H9 (cell line): ENCODE data around the gene GALNT7. TPM values are rescaled to one million over a fixed set of nuclear protein-coding genes. Genes with fewer than 3 reads are reported as not detected.

Experiments
- DNase-seq: peaks from one replicate; pipeline ENCODE4 v3.0.0-alpha.2; 2017
- H2AFZ ChIP-seq: one replicate; pipeline ENCODE4 v1.6.1; 2013; ENCODE audit warnings: mild to moderate bottlenecking, low read length, control low read depth, moderate library complexity
- H2AK5ac ChIP-seq: 2 replicates; pipeline ENCODE4 v1.6.1; 2013; ENCODE audit warnings: low read length, control low read depth, mixed read lengths; ENCODE audit not compliant: insufficient read length
- H2BK120ac ChIP-seq: one replicate; pipeline ENCODE4 v1.6.1; 2013; ENCODE audit warnings: low read depth, mild to moderate bottlenecking, low read length, control low read depth, inconsistent platforms; ENCODE audit not compliant: poor library complexity, severe bottlenecking
- H2BK12ac ChIP-seq: 2 replicates; pipeline ENCODE4 v1.6.1; 2013; ENCODE audit warnings: low read length, control low read depth, mixed read lengths, low read depth; ENCODE audit not compliant: insufficient read length
- H2BK15ac ChIP-seq: 2 replicates; pipeline ENCODE4 v1.6.1; 2013; ENCODE audit warnings: low read depth, low read length, control low read depth
- H2BK20ac ChIP-seq: one replicate; pipeline ENCODE4 v1.6.1; 2013; ENCODE audit warnings: low read depth, mild to moderate bottlenecking, low read length, control low read depth, inconsistent platforms; ENCODE audit not compliant: poor library complexity, severe bottlenecking
- H2BK5ac ChIP-seq: 2 replicates; pipeline ENCODE4 v1.6.1; 2013; ENCODE audit warnings: low read length, control low read depth, mixed read lengths; ENCODE audit not compliant: insufficient read length
- H3K14ac ChIP-seq: 2 replicates; pipeline ENCODE4 v1.6.1; 2013; ENCODE audit warnings: low read length, control low read depth; ENCODE audit not compliant: insufficient read depth
- H3K18ac ChIP-seq: 2 replicates; pipeline ENCODE4 v1.6.1; 2013; ENCODE audit warnings: low read depth, mild to moderate bottlenecking, mixed read lengths, low read length, control low read depth; ENCODE audit not compliant: insufficient read length
- H3K23ac ChIP-seq: 2 replicates; pipeline ENCODE4 v1.6.1; 2013; ENCODE audit warnings: low read length, control low read depth, mixed read lengths, low read depth; ENCODE audit not compliant: insufficient read length
- H3K23me2 ChIP-seq: 2 replicates; pipeline ENCODE4 v1.6.1; 2013; ENCODE audit warnings: low read depth, mild to moderate bottlenecking, mixed read lengths, low read length, control low read depth; ENCODE audit not compliant: insufficient read length, poor library complexity, severe bottlenecking
- H3K27ac ChIP-seq: 2 replicates; pipeline ENCODE4 v1.5.1; 2013; ENCODE audit warnings: low read length, control low read depth, mixed read lengths, low read depth; ENCODE audit not compliant: insufficient read length
- H3K27me3 ChIP-seq: 2 replicates; pipeline ENCODE4 v1.6.1; 2013; ENCODE audit warnings: low read length, control low read depth, inconsistent platforms; ENCODE audit not compliant: insufficient read depth
- H3K4ac ChIP-seq: 2 replicates; pipeline ENCODE4 v1.6.1; 2013; ENCODE audit warnings: low read depth, mild to moderate bottlenecking, control low read depth, inconsistent platforms, low read length, moderate library complexity
- H3K4me1 ChIP-seq: 2 replicates; pipeline ENCODE4 v1.6.1; 2013; ENCODE audit warnings: low read length, control low read depth, inconsistent platforms; ENCODE audit not compliant: insufficient read depth
- H3K4me2 ChIP-seq: 2 replicates; pipeline ENCODE4 v1.6.1; 2013; ENCODE audit warnings: low read length, control low read depth, mixed read lengths; ENCODE audit not compliant: insufficient read length, insufficient read depth
- H3K56ac ChIP-seq: 2 replicates; pipeline ENCODE4 v1.6.1; 2013; ENCODE audit warnings: low read depth, mild to moderate bottlenecking, mixed read lengths, low read length, control low read depth; ENCODE audit not compliant: insufficient read length
- H3K79me1 ChIP-seq: 2 replicates; pipeline ENCODE4 v1.6.1; 2013; ENCODE audit warnings: low read depth, mild to moderate bottlenecking, moderate library complexity, low read length, control low read depth, inconsistent platforms; ENCODE audit not compliant: insufficient read depth, poor library complexity, severe bottlenecking
- H3K79me2 ChIP-seq: 2 replicates; pipeline ENCODE4 v1.6.1; 2013; ENCODE audit warnings: low read length, control low read depth, inconsistent platforms; ENCODE audit not compliant: insufficient read depth
- H3K9ac ChIP-seq: 2 replicates; pipeline ENCODE4 v1.6.1; 2013; ENCODE audit warnings: low read length, control low read depth, mixed read lengths; ENCODE audit not compliant: insufficient read length; ENCODE audit errors: extremely low read depth
- H3K9me3 ChIP-seq: one replicate; pipeline ENCODE4 v1.6.1; 2013; ENCODE audit warnings: low read depth, low read length, inconsistent platforms; ENCODE audit not compliant: control insufficient read depth
- H3T11ph ChIP-seq: one replicate; pipeline ENCODE4 v1.6.1; 2013; ENCODE audit warnings: mild to moderate bottlenecking, low read length, control low read depth, inconsistent platforms
- H4K20me1 ChIP-seq: one replicate; pipeline ENCODE4 v1.6.1; 2013; ENCODE audit not compliant: control insufficient read depth, insufficient read length, insufficient read depth
- H4K5ac ChIP-seq: 2 replicates; pipeline ENCODE4 v1.6.1; 2013; ENCODE audit warnings: low read depth, mild to moderate bottlenecking, mixed read lengths, low read length, control low read depth; ENCODE audit not compliant: insufficient read length
- H4K8ac ChIP-seq: replicated peaks from 2 replicates; pipeline ENCODE4 v1.6.1; 2013; ENCODE audit warnings: low read length, control low read depth, mixed read lengths, low read depth; ENCODE audit not compliant: insufficient read length
- H4K91ac ChIP-seq: 2 replicates; pipeline ENCODE4 v1.6.1; 2013; ENCODE audit warnings: low read depth, mild to moderate bottlenecking, moderate library complexity, mixed read lengths, low read length, control low read depth; ENCODE audit not compliant: insufficient read length
- H3K27ac Mint-ChIP-seq, 3 experiments: 2 replicates in 2 of 3; 3 replicates in 1 of 3; pipeline ENCODE4 v1.8.0; 2020 to 2021; ENCODE audit warnings: mixed read lengths in 3 of 3, mild to moderate bottlenecking in 1 of 3, moderate library complexity in 1 of 3
- H3K27me3 Mint-ChIP-seq: 2 replicates; pipeline ENCODE4 v1.8.0; 2021; ENCODE audit warnings: low read depth, mild to moderate bottlenecking, moderate library complexity, mixed read lengths
- H3K36me3 Mint-ChIP-seq, 3 experiments: 2 replicates in 2 of 3; 3 replicates in 1 of 3; pipeline ENCODE4 v1.8.0; 2020 to 2021; ENCODE audit warnings: low read depth in 3 of 3, mixed read lengths in 3 of 3; ENCODE audit not compliant: insufficient read depth in 1 of 3
- H3K4me1 Mint-ChIP-seq, 2 experiments: 2 replicates each; pipeline ENCODE4 v1.8.0; 2020; ENCODE audit warnings: mixed read lengths in 2 of 2
- H3K4me3 Mint-ChIP-seq, 2 experiments: 2 replicates in 1 of 2; 3 replicates in 1 of 2; pipeline ENCODE4 v1.8.0; 2020 to 2021; ENCODE audit warnings: mild to moderate bottlenecking in 2 of 2, mixed read lengths in 2 of 2, moderate library complexity in 1 of 2
- H3K9me3 Mint-ChIP-seq, 2 experiments: 2 replicates in 1 of 2; 3 replicates in 1 of 2; pipeline ENCODE4 v1.8.0; 2020; ENCODE audit warnings: mild to moderate bottlenecking in 2 of 2, mixed read lengths in 2 of 2, moderate library complexity in 1 of 2
- CTCF ChIP-seq: fragments of 200-600 bp; sonication (generic); conservative IDR thresholded peaks from 3 replicates; pipeline ENCODE4 v1.8.0; 2021; ENCODE audit warnings: antibody characterized with exemption, mild to moderate bottlenecking
- WGBS: extraction: QIAGEN DNeasy Blood & Tissue Kit; methylation state at CpG from one replicate; pipeline ENCODE4 v1.1.7; 2013; ENCODE audit warnings: missing lambda C conversion rate, low lambda C conversion rate, mixed read lengths; ENCODE audit not compliant: insufficient read length; ENCODE audit errors: extremely low coverage; 5-methylcytosine and 5-hydroxymethylcytosine counted together
- total RNA-seq: library from RNA; stranded (reverse); gene quantifications from 2 replicates; pipeline ENCODE4 v1.2.1, GENCODE V29; 2021

The GALNT7 gene
- total RNA-seq, 1 experiment from 2014 or later, result 57.3 TPM

- Histone ChIP-seq H2BK5ac (no peak overlapping the region), H3K27ac (no peak overlapping the region), H4K8ac (no peak overlapping the region), H3K4ac (no peak overlapping the region), H3K4me1 (no peaks in the 10 kb centered on the region; the same call in 1 of the 2 replicates), H3K79me1 (peaks cover 6% of the 10 kb centered on the region), H3K18ac (no peak overlapping the region), H2BK15ac (no peak overlapping the region), H2BK12ac (no peak overlapping the region), H3K4me2 (no peak overlapping the region), H3K9me3 (no peaks in the 10 kb centered on the region), H2BK20ac (no peak overlapping the region), H3K14ac (no peak overlapping the region), H3K79me2 (peaks cover 4% of the 10 kb centered on the region; the same call in 1 of the 2 replicates), H2AK5ac (no peak overlapping the region), H3K9ac (no peak overlapping the region), H3K23me2 (no peaks in the 10 kb centered on the region), H3T11ph (no peak overlapping the region), H4K91ac (no peak overlapping the region), H3K56ac (no peak overlapping the region), H3K27me3 (no peaks in the 10 kb centered on the region), H2BK120ac (no peak overlapping the region), H3K23ac (no peak overlapping the region), H4K5ac (no peak overlapping the region), H2AFZ (no peak overlapping the region), H4K20me1 (no peaks in the 10 kb centered on the region)
- peaks cover 0 to 4% (median 0%) of the 10 kb centered on the region in 3 experiments; a peak in 4 of 7 replicates for H3K36me3 Mint-ChIP-seq
- no peaks in the 10 kb centered on the region for H3K27me3 Mint-ChIP-seq
- DNase-seq, result no peak
- no CpG with 5 or more reads among the region's 5 CpGs for WGBS
- H3K4me3 Mint-ChIP-seq, result no peak overlapping the region
- no peak for TF ChIP-seq CTCF
- no peaks in the 10 kb centered on the region for H3K9me3 Mint-ChIP-seq
- peaks cover 19 to 29% of the 10 kb centered on the region in 2 experiments for H3K4me1 Mint-ChIP-seq
- peak overlapping the region in 2 of 3 experiments; percentile 7 to 67; a peak in 2 of 7 replicates for H3K27ac Mint-ChIP-seq
Observed at GRCh38 chr4:173264684-173265185, 96.1 kb downstream of the GALNT7 start.
